Hematopoietic multipotent progenitor cell treated with erythropoietin and hydrocortisone succinate and interleukin-3 and kit ligand, for 8 days (in vitro differentiated cells): ENCODE data around the gene ARHGAP12.
A peak's percentile ranks its signal among the peaks of the same experiment; 100 is the strongest.
"Not testable (repeated sequence)": the region's sequence is repeated elsewhere in the genome, so short reads cannot be mapped to it uniquely, and the experiment has no call there.

Experiments used
- DNase-seq: peaks from one replicate; pipeline ENCODE4 v3.0.0-alpha.2; 2015

Gene ARHGAP12

DNA sequence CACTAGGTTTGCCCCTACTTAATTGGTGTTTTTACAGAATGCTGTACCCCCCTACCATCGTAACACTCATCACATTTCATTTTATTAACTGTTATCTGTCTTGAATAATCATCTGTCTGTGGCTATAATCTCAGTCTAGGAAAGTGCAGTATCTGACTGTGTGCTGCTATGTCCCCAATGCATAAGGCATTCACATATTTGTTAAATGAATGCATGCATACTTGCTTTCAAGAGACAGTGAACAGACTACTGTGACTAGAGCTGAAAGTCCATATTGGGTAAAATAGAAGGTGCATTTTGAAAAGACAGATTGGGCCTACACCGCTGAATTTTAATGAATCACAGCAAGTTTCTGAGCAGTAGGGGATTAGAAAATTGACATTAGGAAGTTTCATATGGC lies 112.3 kb downstream of the ARHGAP12 start:
- DNase-seq: no peak

DNA sequence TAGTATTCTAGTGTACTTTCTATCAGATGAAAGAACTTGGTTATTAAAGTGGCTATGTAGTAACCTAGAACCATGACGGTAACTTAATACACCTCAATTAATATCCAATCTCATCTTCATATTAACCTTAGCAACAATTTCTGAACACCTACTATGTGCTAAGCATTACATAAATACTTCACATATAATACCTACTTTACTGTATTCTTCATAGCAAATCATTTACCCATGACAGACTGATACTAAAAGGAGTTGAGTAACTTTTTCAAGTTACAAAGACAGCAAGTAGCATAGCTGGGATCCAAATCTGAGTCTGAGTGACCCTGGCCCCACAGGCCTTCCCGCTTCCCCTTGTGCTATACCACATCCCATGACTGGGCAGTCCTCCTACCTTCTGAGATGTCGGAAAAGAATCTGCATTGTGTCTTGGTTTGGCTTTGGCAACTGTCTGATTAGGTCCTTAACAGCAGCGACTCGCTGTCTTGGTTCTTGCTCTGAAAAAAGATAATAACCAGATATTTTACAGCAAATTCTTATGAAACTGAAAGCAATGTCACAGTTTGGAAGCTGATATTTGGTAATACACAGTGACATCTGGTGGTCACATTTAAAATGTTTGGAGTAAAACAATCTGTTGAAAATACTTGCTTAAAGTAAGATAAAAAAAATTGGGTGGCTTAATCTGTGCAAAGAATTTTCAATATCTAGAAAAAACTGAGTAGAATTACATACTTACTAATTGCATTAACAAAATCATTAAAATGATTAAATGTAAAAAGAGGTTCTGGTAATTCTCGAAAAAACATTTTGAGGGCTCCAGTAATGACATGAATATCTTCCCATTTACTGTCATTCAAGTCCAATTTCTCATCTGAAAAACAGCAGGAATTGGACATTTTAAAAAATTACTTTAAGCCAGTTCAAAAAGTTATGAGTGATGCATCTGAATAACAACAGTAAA lies 120.1 kb downstream of the ARHGAP12 start:
- peak; percentile 72 for DNase-seq

DNA sequence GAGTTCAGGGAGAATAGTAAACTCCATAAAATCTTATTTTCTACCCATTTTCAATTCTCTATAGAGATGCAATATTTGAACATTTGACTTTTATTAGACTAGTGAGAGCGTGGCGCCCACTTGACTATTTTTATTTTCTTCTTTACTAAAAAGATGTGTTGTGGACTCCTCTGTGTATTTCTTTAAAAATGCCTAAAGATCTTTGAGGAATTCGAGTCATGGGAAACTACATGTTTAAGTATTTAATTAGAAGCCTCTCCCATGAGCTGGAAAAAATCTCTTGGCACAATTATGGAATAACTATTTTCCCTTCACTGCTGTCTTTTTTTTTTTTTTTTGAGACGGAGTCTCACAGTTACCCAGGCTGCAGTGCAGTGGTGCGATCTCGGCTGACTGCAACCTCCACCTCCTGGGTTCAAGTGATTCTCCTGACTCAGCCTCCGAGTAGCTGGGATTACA lies 124.2 kb downstream of the ARHGAP12 start:
- DNase-seq: no peak

DNA sequence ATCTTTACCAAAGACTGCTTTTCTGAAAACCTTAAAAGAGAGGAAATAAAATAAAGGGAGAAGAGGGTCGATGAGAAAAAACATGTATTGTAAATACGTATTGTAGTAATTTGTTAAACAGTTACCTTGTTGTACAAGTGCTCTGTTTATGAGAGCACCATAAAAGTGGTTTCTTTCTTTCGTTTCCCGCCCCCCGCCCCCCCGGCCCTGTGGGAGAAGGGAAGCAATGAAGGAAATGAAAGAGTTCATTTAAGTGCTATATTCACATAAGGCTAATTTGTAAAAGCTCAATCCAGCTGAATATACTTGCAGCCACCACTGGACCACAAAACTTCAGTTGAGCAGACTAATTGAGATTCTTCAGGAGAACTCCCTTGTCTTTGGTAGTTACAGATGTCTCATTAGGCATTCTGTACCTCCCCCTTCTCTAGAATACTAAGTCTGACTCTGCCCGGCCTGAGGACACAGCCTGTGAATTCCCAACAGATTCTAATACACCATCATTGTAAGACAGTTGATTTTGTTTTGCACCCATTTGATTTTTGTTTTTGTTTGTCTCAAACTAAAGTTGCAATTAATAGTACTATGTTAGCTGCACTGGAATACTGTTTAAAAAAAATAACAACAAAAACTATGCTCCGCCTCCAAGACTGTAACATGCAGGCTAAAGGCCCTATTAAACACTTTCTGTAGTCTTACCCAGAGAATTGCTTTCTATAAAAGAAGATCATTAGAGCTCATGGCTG lies 124.9 kb downstream of the ARHGAP12 start:
- DNase-seq: no peak

DNA sequence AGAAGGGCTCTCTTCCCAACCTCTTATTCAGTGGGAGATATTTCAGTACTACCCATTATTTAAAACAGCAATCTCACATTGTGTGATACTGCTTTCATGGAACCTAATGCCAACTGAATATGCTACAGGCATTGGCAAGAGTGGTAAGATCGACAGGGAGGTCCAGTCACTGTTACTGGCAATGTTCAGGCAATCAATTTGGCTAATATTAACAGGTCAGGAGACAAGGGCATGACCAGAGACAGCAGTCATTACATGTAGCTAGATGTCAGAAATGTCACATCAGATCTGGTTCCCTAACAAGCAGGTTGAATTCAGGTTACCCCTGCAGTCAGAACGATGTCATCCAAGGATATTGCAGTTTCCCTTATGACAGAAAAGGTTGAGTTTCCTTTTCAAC lies 129.4 kb downstream of the ARHGAP12 start:
- no peak for DNase-seq

DNA sequence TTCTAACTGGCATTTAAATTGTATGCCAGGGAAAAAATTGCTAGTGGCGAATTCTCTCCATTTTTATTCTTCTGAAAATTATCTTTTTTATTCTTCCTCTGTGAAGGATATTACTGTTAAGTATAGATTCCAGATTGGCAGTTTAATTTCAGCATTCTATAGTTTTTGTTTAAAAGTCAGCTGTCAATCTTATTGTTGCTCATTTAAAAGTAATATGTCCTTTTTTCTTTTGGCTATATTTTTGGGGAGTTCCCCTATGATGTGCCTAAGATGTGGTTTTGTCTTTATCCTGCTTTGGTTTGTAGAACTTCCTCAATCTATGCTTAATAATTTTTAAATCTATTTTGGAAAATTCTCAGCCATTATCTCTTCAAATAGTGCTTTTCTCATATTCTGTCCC lies 135.9 kb downstream of the ARHGAP12 start:
- no peak for DNase-seq

DNA sequence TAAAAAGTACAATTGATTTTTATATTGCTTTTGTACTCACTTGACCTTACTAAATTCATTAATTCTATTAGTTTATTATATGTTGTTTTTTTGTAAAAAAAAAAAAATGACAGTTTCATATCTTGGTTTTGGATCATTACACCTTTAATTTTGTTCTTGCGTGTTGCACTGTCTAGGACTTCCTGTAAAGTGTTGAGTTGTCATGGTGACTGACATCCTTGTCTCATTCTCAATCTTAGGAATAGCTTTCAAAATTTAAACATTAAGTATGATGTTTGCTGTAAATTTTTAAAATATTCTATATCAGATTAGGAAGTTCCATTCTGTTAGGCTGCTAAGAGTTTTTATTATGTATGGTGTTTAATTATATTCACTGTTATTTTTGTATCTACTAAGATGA lies 139.1 kb downstream of the ARHGAP12 start:
- no peak for DNase-seq

DNA sequence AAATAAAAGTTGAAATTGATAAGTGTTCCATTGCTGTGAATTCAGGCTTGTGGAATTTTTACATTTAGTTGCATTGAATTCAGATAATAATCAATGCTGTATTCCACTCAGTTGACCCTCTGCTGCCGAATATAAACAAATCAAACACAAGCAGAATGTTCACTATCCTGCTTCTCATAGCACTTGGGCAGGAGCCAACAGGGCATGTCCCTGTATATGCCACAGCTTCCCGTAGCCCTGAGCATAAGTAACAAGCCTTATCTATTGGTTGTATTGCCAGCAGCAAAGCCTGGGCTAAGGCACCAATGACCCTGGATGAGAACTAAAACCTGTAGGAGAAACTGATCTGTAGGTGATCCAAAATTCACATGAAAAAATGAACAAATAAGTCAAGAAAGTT lies 145.9 kb downstream of the ARHGAP12 start:
- DNase-seq: peak; percentile 30

DNA sequence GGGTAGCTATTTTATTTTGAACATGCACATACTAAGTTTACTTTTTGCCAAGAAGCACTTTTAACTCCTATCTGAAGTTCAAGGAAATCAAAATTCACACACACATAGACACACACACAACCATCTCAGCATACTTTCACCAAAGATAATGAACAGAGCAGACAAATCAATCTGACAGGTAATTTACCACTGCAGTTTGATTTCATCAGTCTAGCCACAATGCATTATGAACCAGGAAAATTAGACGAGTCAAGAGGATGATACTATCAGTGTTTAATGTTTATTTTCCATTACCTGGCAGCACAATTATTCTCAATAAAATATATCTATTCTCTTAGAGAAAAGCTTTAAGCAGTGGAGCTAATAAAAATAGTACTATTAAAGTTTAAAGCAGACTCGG lies 147.9 kb downstream of the ARHGAP12 start:
- no peak for DNase-seq

DNA sequence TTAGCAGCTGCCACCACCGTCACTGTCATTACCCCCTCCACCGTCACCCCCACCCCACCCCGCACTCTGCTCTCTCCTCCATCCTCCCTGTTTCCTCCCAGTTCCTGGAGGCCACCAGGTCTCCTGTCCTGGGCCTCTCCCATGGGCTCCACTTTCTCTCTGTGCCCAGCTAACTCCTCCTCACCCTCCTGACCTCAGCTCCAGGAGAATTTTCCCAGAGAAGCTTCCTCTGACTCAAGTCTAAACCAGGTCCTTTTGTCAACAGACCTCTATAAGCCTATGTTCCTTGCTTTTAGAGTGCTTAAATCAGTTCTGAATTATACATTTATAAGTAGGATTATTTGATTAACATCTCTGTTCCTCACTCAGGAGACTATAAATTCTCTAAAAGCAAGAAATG lies 150.0 kb downstream of the ARHGAP12 start:
- DNase-seq: no peak

DNA sequence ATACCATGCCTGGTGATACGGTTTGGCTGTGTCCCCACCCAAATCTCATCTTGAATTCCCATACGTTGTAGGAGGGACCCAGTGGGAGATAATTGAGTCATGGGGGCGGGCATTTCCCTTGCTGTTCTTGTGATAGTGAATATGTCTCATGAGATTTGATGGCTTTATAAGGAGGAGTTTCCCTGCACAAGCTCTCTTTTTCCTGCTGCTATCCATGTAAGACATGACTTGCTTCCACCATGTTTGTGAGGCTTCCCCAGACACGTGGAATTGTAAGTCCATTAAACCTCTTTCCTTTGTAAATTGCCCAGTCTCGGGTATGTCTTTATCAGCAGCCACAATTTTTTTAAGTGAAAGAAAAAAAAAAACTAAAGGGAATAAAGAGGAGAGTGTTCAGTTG lies 152.5 kb downstream of the ARHGAP12 start:
- no peak for DNase-seq

DNA sequence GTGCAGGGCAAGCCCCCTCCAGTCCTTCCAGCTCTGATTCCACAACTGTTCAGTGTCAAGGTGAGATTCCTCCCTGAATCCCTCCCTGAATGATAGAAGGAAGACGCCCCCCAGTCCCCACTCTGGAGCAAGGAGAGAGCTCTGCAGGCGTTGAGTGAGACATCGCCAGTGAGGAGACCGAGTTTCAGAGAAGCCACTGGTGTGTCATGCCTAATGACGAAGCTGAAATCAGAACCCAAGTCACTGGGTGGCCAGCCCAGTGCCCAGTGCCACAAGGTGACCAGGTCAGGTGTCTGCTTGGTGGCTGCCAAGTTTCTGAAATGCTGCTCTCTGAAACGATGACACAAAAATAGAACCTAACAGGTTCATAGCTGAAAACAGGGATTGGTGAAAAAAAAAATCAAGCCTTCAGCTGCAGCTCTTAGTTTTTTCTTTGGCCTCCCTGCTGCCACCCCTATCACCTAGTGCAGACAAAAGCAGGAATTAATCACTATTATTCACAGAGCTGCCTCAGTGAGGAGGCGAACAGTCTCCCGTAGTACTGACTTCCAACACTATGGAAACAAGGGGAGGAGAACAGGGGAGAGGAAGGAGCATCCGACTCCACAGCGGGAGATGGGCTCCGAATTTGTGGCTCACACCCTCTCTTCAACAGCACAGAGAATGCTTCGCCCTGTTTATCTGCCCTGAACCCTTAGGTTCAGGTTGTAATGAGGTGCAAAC lies 153.5 kb downstream of the ARHGAP12 start:
- no peak for DNase-seq

DNA sequence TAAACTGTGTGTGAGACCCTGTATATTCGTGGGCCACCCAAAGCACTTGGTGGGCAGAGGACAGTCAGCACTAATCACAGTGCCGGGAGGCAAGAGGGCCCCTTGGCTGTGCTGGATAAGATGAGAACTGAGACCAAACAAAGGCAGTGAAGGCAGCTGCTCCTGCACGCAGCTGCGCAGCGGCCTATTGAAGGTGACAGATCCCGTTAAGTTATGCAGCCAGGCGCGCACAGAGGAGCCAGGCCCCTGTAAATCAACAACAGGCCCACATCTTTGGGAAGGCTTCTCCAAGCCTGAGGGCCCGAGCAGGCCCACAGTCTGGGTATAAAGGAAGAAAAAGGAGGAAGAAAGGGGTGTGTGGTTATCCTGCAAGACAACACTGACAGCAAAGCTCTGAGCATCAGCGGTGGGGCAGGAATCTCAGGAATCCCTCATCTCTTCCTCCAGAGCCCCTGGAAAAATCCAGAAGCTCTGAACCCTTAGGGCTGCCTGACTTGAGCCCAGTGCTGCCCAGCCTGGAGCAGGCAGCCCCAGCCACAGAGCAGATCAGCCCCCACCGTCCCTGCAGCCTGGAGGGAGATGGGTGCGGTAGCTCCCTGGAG lies 154.2 kb downstream of the ARHGAP12 start:
- DNase-seq: no peak

DNA sequence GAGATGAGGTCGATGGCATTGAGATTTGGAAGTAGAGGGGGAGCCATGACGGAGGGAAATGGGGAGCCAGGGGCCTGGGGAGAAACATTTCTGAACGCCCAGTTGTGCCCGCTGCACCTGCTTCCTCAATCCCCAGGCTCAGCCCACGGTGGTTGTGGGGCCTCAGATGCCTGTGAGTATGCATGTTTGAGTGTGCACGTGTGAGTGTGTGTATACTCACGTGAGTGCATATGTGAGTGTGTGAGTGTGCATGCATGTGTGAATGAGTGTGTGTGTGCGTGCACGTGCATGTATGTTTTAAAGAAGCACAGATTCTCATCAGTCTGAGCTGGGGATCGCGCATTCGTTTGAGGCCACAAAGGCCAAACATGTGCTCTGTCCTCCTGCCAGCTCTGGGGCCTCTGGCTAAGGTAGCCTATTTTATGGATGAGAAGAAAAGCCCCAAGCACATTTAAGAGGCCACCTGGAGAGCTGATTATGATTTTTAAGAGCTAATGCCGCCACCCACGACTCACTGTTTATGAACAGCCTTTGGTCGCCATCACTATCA lies 154.8 kb downstream of the ARHGAP12 start:
- no peak for DNase-seq

DNA sequence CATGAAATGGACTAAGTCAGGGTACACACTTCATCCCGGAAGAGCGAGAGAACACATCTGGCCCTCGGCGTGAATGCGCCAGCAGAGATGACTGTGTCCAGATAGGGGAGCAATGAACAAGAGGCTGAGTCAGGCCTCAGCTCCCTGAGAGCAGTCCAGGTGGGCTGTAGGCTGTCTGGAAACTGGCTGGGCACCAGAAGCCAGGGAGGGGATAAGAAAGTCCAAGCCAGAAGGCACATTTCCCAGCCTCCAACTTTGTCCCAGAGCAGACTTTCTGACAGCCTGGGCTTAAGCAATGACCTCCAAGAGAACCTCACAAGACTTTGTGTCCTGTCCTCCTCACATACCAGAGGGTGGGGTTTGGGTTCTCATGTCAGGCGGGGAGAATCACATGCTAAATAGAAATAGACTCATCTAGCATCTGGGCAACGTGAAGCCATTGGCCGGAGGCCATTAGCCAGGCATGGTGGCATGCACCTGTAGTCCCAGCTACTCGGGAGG lies 157.2 kb downstream of the ARHGAP12 start:
- DNase-seq: no peak

DNA sequence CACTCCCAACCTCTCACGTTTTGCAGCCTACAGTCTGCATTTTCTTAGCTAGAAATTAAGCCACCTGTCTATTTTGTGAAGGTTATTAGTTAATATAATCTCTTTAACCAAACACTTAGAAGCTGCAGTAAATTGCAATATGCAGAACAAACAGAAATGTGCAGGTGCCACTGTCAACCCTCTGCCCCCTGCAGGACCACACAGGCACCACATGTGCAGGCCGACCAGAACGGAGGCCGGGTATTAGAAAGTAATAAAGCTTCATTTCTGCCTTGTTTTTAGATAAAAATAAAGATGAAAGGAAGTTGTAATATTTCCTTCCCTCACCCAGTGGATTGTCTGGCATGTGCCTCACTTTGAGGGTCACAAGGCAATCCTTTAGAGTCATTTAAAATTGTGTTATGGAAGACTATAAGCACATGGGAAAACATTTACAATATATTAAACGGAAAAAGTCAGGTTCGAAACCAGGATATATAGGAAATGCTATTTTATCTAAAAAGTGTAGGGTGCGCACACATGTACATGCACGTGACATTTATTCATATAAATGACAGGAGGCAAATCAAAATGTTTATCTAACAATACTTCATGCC lies 158.2 kb downstream of the ARHGAP12 start:
- DNase-seq: peak; percentile 26

DNA sequence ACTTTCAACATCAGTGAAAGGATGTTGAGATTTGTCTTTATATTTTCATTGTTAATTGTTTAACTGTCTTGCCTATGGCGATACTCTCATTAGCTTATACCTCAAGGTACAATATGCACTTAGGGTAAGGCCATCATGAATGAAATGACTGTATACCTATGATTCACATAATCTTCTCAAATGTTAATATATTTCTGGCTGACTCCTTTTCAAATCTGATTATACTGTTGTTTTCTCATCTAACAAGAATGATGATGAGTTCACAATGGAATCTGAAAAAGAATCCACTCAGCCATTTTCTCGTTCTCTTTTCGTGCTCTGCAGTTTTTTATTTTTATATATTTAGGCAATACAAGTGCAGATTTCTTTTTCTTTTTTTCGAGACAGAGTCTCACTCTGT lies 159.1 kb downstream of the ARHGAP12 start:
- DNase-seq: no peak

DNA sequence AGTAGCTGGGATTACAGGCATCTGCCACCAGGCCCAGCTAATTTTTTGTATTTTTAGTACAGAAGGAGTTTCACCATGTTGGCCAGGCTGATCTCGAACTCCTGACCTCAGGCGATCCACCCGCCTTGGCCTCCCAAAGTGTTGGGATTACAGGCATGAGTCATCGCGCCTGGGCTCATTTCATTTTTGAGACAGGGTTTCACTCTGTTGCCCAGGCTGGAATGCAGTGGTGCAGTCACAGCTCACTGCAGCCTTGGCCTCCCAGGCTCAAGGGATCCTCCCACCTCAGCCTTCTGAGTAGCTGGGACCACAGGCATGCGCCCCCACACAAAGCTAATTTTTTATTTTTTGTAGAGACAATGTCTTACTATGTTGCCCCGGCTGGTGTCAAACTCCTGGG lies 159.7 kb downstream of the ARHGAP12 start:
- DNase-seq: not testable (repeated sequence)

DNA sequence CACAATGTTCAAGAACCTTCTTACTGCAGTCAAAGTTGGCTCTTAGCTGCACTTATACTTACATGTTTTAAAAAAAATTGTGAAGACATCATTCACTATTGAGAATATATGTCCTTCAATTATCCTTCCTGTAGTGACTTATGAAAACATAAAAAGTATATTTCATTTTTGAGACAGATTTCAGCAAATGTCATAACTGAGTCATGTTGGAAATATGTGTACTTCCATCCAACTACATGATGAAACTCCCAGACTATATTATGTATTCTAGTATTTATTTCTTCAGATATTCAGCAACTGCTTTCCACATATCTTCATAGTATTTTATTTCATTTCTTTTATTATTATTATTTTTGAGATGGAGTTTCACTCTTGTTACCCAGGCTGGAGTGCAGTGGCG lies 160.2 kb downstream of the ARHGAP12 start:
- no peak for DNase-seq

DNA sequence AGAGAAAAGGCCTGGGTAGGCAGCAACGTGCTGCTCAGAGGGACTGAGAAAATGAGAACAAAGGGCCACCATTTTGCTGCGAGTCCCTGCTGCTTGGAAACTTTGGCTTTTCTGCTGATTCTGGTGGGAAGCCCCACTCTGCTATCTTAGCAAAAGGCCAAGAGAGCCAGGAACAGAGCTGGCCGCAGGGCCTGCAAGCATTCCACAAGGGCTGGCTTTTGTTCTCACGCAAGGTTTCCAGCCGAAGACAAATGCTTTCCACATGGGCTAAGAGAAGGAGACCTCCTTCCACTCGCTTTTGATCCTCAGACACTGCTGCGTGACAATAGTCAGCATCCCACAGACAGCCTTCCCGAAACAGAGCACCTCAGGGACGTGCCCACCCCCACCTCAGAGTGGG lies 163.1 kb downstream of the ARHGAP12 start:
- DNase-seq: no peak

DNA sequence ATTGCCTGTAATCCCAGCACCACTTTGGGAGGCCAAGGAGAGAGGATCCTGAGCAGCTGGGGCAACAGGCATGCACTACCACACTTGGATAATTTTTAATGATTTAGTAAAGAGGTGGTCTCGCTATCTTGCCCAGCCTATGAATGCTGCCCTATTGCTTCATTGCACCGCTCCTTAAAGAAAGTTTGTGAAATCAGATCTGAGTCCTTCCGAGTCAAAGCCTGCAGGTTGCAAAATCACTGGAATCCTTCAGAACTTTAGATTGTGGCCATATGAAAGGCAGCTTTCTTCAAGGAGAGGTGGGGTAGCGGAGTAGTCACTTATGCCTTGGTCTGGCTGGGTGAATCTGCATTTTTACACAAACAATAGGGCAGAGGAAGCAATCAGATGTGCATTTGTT lies 166.3 kb downstream of the ARHGAP12 start:
- no peak for DNase-seq

DNA sequence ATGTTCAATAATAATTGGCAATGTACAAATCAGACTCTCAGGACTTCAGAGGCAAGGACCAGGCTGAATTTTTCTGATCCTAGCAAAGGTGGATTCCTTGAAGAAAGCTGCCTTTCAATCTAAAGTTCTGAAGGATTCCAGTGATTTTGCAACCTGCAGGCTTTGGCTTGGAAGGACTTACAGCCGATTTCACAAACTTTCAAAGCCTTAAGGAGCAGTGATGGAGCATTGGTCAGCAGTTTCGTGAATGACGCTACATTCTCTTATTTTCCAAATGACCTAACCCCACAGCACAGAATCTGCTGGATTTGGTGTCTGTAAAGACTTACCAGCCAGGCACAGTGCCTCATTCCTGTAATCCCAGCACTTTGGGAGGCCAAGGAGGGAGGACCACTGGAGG lies 167.5 kb downstream of the ARHGAP12 start:
- DNase-seq: no peak
